Gastrocnemius medialis (tissue), 4 donors: Measurements from ENCODE around the gene INPP5F.

ENCODE experiments used
- POLR2A ChIP-seq, 2 donors: fragments of 450-650 bp; IDR thresholded peaks; one replicate each; pipeline ENCODE4 v1.6.1; 2017; ENCODE audit warnings: antibody characterized with exemption in 2 of 2, mild to moderate bottlenecking in 2 of 2, moderate library complexity in 2 of 2
- TF ChIP-seq, protein P1 (sequence below), 5 experiments: fragments of 450-650 bp in 3 of 5; fragments of 200-600 bp in 2 of 5; sonication (generic) in 2 of 5; IDR thresholded peaks in 4 of 5; conservative IDR thresholded peaks in 1 of 5; 1 replicate in 4 of 5; 2 replicates in 1 of 5; pipeline ENCODE4 v1.5.1; 2016 to 2019; ENCODE audit warnings: antibody characterized with exemption in 5 of 5, mild to moderate bottlenecking in 3 of 5, moderate library complexity in 3 of 5

GRCh38 chr10:119772334-119772733 lies 46.5 kb downstream of the INPP5F start:
- TF ChIP-seq POLR2A (IDR thresholded peaks at IDR 0.05) = no peak
- TF ChIP-seq, protein P1, sequence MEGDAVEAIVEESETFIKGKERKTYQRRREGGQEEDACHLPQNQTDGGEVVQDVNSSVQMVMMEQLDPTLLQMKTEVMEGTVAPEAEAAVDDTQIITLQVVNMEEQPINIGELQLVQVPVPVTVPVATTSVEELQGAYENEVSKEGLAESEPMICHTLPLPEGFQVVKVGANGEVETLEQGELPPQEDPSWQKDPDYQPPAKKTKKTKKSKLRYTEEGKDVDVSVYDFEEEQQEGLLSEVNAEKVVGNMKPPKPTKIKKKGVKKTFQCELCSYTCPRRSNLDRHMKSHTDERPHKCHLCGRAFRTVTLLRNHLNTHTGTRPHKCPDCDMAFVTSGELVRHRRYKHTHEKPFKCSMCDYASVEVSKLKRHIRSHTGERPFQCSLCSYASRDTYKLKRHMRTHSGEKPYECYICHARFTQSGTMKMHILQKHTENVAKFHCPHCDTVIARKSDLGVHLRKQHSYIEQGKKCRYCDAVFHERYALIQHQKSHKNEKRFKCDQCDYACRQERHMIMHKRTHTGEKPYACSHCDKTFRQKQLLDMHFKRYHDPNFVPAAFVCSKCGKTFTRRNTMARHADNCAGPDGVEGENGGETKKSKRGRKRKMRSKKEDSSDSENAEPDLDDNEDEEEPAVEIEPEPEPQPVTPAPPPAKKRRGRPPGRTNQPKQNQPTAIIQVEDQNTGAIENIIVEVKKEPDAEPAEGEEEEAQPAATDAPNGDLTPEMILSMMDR (IDR thresholded peaks at IDR 0.05 in 4 of 5, conservative IDR thresholded peaks at IDR 0.05 in 1 of 5) = no peak
